Measurements from ENCODE around the gene ASB1. TPM values are rescaled to one million over a fixed set of nuclear protein-coding genes. Genes with fewer than 3 reads are reported as not detected.

The ASB1 gene
- total and polyA plus RNA-seq, 10 of the 15 experiments (the other 5 are each of a cell fraction or from before 2014, with no cell fraction given), result 5.2 to 31.2 (median 25.8) TPM

- TF ChIP-seq MLLT1 (IDR thresholded peaks at IDR 0.05) (no peak), TARDBP (IDR thresholded peaks at IDR 0.05; ENCODE audit: borderline replicate concordance) (no peak), CBFB (IDR thresholded peaks at IDR 0.05; ENCODE audit: low read depth) (no peak), TAF1 (IDR thresholded peaks at IDR 0.05; ENCODE audit: borderline replicate concordance, low read depth, low read length) (no peak), SIN3A (IDR thresholded peaks at IDR 0.05; ENCODE audit: low read depth, low read length) (no peak), EP300 (IDR thresholded peaks at IDR 0.05; ENCODE audit: borderline replicate concordance in 1 of 2, control insufficient read depth in 1 of 2, low read depth in 2 of 2, low read length in 2 of 2) (no peak)
Observed at GRCh38 chr2:238423561-238424312, 3.0 kb upstream of the ASB1 start (continued).

DNA sequence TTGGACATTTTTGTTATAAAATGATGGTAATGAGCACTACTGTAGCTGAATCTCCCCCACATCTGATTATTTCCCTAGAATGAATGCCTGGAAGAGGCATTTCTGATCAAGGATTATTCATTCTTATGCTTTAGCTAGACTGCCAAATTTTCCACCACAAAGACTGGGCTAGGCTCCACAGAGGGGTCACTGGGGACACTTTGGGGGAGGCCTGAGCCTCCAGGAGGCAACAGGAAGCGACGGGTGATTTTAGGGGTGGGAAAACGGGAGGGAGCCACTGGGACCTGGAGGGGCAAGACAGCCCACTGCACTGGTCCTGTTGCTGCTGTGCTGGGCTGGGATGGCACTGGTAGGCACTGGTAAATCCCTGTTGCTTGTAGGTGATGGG lies 2.4 kb upstream of the ASB1 start:
- Histone ChIP-seq H3K79me2 (ENCODE audit: control insufficient read depth, insufficient read depth, low read length) (peaks cover 26% of the 10 kb centered on the region), H3K27ac (ENCODE audit: control insufficient read depth, insufficient read depth) (no peak overlapping the region), H3K27me3 (replicated peaks in 1 of 2; ENCODE audit: control insufficient read depth in 2 of 2, insufficient read depth in 2 of 2, low read length in 1 of 2) (no peaks in the 10 kb centered on the region), H4K20me1 (ENCODE audit: control insufficient read depth, insufficient read depth) (no peaks in the 10 kb centered on the region), H2AFZ (ENCODE audit: control insufficient read depth, low read depth, low read length) (no peak overlapping the region), H3K9me3 (replicated peaks; ENCODE audit: control insufficient read depth, insufficient read depth, low read length) (no peaks in the 10 kb centered on the region), H3K36me3 (ENCODE audit: control insufficient read depth in 2 of 2, insufficient read depth in 2 of 2, low read length in 1 of 2) (no peaks in the 10 kb centered on the region; a peak in 1 of 4 replicates), H3K4me3 (no peak overlapping the region), H3K9ac (ENCODE audit: control insufficient read depth, insufficient read depth, low read length) (no peak overlapping the region), H3K4me2 (ENCODE audit: control insufficient read depth, insufficient read depth) (no peak overlapping the region), H3K4me1 (ENCODE audit: control insufficient read depth, insufficient read depth, low read length) (peaks cover 11% of the 10 kb centered on the region; the same call in 1 of the 2 replicates)
- RAD21 ChIA-PET (ENCODE audit: unreplicated experiment), result no interaction called here
- no peak for DNase-seq (ENCODE audit: low read depth, low spot score)
- BruUV-seq (replicated peaks), result no TSS peak
- no peak for ATAC-seq
- in situ Hi-C loops (cut with MboI), result no loop called here
- POLR2A ChIA-PET, result no interaction called here
- CTCF ChIA-PET, result no interaction called here
- WGBS (ENCODE audit: insufficient coverage, insufficient replicate concordance, low lambda C conversion rate, missing lambda C conversion rate), result 56% methylated on average over 3 of the region's 3 CpGs
- SMC1A ChIA-PET (ENCODE audit: uncharacterized antibody, unreplicated experiment), result no interaction called here
- intact Hi-C loops (cut with micrococcal nuclease; ENCODE audit: unreplicated experiment), result no loop called here
- FAIRE-seq, result no peak
- TF ChIP-seq SREBF2 (IDR thresholded peaks at IDR 0.05; ENCODE audit: low read length) (no peak), SMAD5 (IDR thresholded peaks at IDR 0.05; ENCODE audit: low read depth) (no peak), IRF3 (IDR thresholded peaks at IDR 0.05) (no peak), SPI1 (IDR thresholded peaks at IDR 0.05; ENCODE audit: borderline replicate concordance, insufficient read depth, low read depth, low read length) (no peak), SKIL (IDR thresholded peaks at IDR 0.05; ENCODE audit: low read depth, poor library complexity, severe bottlenecking) (no peak), JUND (IDR thresholded peaks at IDR 0.05; ENCODE audit: low read depth, low read length) (no peak), NR2C1 (IDR thresholded peaks at IDR 0.05) (no peak), ATF7 (IDR thresholded peaks at IDR 0.05; ENCODE audit: low read depth) (no peak), FOXM1 (IDR thresholded peaks at IDR 0.05; ENCODE audit: low read depth, low read length) (no peak), NBN (IDR thresholded peaks at IDR 0.05) (no peak)

Measured in GM12878 (cell line).